GM19468 (cell line): ENCODE data around the gene RICTOR.
A peak's percentile ranks its signal among the peaks of the same experiment; 100 is the strongest.

Experiments used
- ATAC-seq: cut with Tn5 transposase; IDR thresholded peaks from one replicate; pipeline ENCODE4 v1.9.1; 2021; ENCODE audit warnings: mild to moderate bottlenecking, moderate library complexity, moderate number of reproducible peaks; ENCODE audit not compliant: unreplicated experiment; ENCODE audit errors: extremely low read depth

Gene RICTOR

GRCh38 chr5:39074017-39074814 is at the start of gene RICTOR:
Gene RICTOR (minus strand): TSS chr5:39074399. CDS start chr5:39074377, 22 bp downstream.
- peak; percentile 56 for ATAC-seq

- no peak for ATAC-seq
These were observed 47.7 kb upstream of the RICTOR start for GRCh38 chr5:39121922-39122321.

- ATAC-seq: no peak
These were observed 47.1 kb upstream of the RICTOR start for GRCh38 chr5:39121315-39121714.

- no peak for ATAC-seq
These were observed 45.8 kb upstream of the RICTOR start for GRCh38 chr5:39120052-39120420.

- no peak for ATAC-seq
These were observed 45.3 kb upstream of the RICTOR start for GRCh38 chr5:39119404-39120051.

- no peak for ATAC-seq
These were observed 44.4 kb upstream of the RICTOR start for GRCh38 chr5:39118638-39119037.

GRCh38 chr5:39117401-39117800 is 43.2 kb upstream of the RICTOR start:
- ATAC-seq: no peak

- ATAC-seq: no peak
These were observed 42.4 kb upstream of the RICTOR start for GRCh38 chr5:39116344-39117170.

GRCh38 chr5:39115644-39116343 is 41.6 kb upstream of the RICTOR start:
- no peak for ATAC-seq

GRCh38 chr5:39114155-39114554 is 40.0 kb upstream of the RICTOR start:
- ATAC-seq: no peak

GRCh38 chr5:39113354-39113953 is 39.3 kb upstream of the RICTOR start:
- ATAC-seq: no peak

GRCh38 chr5:39109606-39110005 is 35.4 kb upstream of the RICTOR start:
- no peak for ATAC-seq

GRCh38 chr5:39108987-39109386 is 34.8 kb upstream of the RICTOR start:
- ATAC-seq: no peak

- ATAC-seq: no peak
These were observed 33.2 kb upstream of the RICTOR start for GRCh38 chr5:39107350-39107749.

- ATAC-seq: no peak
These were observed 32.1 kb upstream of the RICTOR start for GRCh38 chr5:39106322-39106721.

GRCh38 chr5:39104221-39104620 is 30.0 kb upstream of the RICTOR start:
- no peak for ATAC-seq

GRCh38 chr5:39102684-39103155 is 28.5 kb upstream of the RICTOR start:
- no peak for ATAC-seq

GRCh38 chr5:39100851-39101396 is 26.7 kb upstream of the RICTOR start:
- ATAC-seq: no peak

- no peak for ATAC-seq
These were observed 26.2 kb upstream of the RICTOR start for GRCh38 chr5:39100301-39100850.
